EH (cell line): ENCODE results near the gene SOWAHC.
"Not testable (repeated sequence)": the region's sequence is repeated elsewhere in the genome, so short reads cannot be mapped to it uniquely, and the experiment has no call there.

ENCODE experiments used
- DNase-seq: peaks from one replicate; pipeline ENCODE4 v3.0.0-alpha.2; 2015; ENCODE audit warnings: low read depth

The SOWAHC gene

GRCh38 chr2:109615637-109616144 lies 1.5 kb downstream of the SOWAHC start:
- DNase-seq: peak; percentile 29

DNA sequence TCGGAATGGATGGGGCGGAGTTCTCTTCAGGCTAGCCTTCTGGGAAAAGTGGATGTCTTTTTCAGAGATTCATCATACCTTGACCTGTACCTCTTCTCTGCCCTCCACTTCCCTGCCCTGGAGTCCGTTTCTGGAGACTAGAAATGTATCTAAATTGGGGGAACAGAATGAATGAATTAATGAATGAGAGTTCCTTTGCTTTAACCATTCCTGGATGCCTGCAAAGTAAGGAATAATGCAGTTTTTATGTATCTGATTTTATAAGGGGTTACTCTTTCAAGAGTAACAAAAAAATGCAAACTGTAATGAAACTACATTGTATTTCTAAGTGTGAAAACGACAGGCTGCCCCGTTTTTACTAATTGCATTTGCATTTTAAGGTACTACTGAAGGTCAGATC lies 2.0 kb downstream of the SOWAHC start:
- no peak for DNase-seq

- no peak for DNase-seq
Measured at GRCh38 chr2:109619032-109619615, 5.0 kb downstream of the SOWAHC start.

DNA sequence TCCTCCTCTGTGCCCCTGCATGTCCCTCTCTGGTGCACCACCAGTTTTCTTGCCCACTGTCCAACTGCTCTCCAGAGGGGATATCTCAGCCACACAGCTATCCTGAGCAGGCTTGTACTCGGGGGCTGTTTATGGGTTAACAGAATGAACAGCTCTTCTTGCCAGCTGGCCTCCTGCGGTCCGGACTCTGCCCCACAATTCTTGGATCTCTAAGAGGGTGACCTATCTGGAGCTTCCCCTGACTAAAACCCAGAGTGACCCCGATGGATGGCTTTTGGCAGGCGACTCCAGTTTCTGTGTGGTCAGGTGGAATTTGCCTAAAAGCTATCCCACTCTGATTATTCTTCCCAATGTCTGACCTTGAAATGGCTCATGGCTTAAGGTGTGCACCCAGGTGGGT lies 9.1 kb downstream of the SOWAHC start:
- DNase-seq: no peak

DNA sequence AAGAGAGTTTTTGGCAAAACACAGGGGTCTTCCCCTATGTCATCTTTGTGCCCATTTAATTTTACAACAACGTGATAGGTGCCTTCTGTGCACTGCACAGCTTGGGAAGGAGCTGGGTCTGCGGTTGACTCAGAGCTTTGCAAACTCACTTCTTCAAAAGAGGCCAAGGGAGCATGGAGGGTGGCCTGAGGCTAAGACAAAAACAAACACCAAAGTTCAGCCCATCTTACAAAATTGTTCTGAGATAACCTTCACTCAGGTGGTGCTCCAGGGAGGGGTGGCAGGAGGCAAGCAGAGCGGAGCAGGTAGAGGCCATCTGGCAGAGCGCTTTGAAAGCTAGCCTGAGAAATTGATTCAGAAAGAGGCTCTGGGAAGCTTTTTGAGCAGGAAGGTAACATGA lies 9.8 kb downstream of the SOWAHC start:
- no peak for DNase-seq

DNA sequence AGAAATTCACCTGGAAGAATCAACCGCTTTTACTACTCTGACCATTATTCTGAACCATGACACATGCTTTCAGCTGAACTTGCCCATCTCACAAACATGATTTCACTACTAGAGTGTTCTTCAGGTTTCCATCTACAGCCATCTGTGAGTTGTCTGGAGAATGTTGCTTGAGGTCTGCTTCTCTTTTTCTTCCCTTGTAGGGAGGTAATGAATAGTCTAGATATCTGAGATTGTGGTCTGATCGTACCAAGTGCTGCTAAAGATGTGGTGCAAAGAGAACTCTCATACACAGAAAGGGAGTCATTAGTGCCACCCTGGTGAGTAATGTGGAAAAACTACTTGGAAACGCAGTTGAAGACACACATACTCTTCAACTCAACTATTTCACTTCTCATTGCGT lies 10.2 kb downstream of the SOWAHC start:
- DNase-seq: no peak

DNA sequence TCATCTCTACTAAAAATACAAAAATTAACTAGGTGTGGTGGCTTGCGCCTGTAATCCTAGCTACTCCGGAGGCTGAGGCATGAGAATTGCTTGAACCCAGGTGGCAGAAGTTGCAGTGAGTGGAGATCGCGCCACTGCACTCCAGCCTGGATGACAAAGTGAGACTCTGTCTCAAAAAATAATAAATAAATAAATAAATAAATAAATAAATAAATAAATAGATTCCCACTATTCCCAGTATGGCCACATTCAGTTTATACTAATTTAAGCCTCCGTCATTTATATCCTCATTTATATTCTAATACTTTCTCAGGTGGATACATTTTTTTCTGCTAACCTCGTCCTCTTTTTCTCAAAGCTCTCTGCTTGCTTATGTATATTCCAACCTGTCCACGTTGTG lies 14.2 kb downstream of the SOWAHC start:
- not testable (repeated sequence) for DNase-seq

DNA sequence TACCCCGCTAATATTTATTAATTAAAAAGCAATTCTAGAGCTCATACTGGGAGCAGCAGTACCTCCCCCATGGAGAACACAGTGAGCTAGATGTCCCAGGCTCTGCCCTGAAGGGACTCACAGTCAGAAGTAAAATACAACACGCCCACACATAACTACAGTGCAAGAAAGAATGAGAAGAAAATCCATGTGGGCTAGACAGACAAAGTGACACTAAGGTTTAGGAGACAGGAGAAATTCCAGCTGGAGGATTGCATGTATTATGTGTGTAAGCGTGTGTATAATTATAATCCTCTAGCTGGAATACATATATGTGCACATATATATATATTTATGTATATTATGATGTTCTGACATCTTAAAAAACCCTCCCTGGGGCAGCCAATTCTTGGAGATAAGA lies 15.7 kb downstream of the SOWAHC start:
- DNase-seq: no peak

- no peak for DNase-seq
Measured at GRCh38 chr2:109630441-109631430, 16.6 kb downstream of the SOWAHC start.

DNA sequence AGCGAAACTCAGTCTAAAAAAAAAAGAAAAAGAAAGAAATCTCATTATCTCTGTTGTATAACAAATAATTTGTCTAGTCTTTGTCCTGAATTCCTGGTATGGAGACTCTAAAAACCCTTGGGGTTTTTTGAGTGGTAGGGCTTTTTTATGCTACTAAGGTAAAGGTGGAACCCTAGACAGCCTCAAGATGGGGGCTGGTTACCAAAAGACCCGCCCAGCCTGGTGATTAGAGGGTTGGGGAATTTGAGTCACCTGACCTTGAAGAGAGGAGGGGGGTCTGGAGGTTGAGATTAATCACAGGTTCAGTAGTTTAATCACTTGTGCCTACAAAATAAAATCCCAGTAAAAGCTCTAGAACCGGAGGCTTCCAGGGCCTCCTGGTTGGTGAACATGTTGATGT lies 17.6 kb downstream of the SOWAHC start:
- DNase-seq: no peak

DNA sequence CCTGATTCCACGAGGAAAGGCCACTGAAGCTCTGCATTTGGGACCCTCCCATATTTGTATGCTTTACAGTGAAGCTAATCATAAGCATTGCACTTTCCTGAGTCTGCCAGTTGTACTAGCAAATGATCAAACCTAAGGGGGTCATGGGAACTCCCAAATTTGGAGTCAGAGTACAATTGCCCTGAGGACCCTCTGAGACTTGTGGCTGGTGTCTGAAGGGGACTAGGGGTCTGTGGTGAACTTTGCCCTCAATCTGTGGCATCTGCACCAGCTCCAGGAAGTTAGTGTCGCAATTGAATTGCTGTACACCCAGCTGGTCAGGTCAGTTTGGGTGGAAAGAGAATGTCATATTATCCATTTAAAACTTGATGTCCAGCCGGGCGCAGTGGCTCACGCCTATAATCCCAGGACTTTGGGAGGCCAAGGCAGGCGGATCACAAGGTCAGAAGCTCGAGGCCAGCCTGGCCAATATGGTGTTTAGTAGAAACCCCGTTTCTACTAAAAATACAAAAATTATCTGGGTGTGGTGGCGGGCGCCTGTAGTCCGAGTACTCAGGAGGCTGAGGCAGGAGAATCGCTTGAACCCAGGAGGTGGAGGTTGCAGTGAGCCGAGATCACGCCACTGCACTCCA lies 18.1 kb downstream of the SOWAHC start:
- no peak for DNase-seq

DNA sequence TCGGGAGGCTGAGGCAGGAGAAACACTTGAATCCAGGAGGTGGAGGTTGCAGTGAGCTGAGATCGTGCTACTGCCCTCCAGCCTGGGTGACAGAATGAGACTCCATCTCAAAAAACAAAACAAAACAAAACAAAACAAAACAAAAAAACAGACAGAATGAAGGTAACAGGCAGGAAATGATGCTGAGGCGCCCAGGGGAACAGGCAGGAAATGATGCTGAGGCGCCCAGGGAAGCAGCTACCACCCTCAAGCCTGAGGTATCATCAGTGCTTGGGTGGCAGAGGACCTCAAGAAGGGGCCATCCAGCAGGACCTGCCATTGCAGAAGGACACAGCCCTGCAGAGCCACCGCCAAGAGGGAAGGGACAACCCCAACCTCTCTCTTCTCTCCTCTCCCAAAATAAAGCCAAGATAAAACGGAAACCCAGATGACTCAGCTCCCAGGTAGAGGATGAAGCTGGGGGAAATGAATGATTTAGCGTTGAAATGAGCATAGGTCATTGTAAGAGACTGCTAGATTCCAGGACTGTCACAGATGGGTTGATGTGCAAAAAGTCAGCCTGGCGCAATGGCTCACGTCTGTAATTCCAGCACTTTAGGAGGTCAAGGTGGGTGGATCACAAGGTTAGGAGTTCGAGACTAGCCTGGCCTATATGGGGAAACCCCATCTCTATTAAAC lies 19.3 kb downstream of the SOWAHC start:
- DNase-seq: no peak

DNA sequence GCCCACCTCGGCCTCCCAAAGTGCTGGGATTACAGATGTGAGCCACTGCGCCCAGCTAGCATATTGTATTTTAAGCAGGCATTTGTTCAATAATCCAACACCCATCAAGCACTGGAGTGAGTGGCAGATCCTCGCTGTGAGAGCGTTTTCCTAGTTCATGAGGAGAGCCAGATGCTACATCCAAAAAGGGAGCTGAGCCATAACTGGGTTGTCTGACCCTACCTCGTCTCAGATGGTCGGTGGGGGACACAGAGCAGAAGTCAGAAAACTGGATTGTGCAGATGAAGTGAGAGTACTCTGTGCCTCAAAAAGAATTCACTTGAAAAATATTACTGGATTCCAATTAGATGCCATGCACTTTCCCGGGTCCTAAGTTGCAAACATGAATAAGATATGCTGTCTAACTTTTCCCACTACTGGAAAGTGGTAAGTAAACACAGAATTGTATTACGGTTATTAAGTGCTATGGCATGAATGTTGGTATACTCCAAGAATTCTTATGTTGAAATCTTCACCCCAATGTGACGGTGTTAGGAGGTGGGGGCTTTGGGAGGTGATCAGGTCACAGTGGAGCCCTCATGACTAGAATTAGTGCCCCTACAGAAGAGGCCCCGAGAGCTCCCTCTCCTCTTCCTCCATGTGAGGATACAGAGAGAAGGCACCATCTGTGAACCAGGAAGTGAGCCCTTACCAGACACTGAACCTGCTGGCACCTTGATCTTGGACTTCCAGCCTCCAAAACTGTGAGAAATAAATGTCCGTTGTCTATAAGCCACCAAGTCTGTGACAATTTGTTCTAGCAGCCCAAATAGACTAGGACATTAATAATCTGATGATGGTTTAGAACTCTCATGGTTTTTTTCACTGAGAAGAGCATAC lies 21.5 kb downstream of the SOWAHC start:
- DNase-seq: peak; percentile 18

GRCh38 chr2:109636317-109636716 lies 22.2 kb downstream of the SOWAHC start:
- DNase-seq: peak; percentile 32

DNA sequence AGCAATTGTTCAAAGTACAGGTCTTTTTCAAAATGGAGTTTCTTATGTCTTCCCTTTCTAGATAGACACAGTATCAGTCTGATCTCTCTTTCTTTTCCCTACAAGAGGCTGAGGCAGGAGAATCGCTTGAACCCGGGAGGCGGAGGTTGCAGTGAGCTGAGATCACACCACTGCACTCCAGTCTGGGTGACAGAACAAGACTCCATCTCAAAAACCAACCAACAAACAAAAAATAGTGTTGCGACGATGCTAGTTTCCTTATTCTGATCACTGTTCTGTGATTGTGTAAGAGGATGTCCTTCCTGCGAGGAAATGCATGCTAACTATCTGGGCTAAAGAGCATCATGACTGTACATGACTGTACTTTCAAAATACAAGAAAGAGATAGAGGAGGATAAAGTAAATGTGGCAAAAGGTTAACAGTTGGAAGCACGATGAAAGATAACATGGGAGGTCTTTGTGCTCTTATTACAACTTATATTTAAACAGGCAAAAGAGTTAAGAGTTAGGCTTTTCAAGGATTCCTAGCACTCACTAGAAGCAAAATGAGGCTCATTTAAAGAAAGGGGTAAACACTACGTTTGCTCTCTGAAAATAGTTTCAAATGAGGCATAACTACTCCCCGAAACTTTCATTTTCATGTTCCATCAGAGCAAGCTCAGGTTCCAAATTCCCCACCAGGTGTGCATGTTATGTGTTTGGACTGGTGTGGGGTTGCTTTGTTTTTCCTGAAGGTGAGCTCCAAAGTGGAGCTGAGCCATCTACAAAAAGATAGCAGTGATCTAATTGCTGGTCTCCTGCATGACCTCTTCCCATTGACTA lies 23.8 kb downstream of the SOWAHC start:
- DNase-seq: peak; percentile 45

DNA sequence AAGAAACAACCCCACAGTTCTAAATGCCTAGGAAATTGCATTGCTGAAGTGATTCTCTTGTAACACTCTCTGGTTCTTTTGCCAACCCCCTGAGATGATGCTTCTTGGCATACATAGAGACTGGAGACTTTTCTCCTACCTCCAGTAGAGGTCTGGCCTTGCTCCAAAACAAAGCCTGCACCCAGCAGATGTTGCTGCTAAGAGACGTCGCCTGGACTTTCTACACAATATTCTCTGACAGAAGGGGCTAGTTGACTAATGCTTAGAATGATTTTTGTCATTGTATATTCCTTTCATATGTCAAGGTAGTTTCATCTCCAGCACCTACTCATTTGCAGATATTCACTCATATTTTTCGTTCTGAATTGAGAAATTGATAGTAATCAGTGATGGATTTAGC lies 24.6 kb downstream of the SOWAHC start:
- no peak for DNase-seq

DNA sequence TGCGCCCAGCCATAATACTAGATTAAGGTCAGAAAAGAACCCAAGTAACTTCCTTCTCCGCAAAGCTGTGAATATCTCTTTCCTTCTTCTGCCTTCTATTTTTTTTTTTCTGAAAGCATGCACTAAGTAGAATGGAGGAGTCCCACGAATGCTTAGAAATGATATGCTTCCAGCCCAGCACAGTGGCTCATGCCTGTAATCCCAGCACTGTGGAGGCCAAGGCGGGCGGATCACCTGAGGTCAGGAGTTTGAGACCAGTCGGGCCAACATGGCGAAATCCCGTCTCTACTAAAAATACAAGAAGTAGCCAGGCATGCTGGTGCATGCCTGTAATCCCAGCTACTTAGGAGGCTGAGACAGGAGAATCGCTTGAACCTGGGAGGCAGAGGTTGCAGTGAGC lies 25.8 kb downstream of the SOWAHC start:
- not testable (repeated sequence) for DNase-seq

- DNase-seq: no peak
Measured at GRCh38 chr2:109644571-109645275, 30.6 kb downstream of the SOWAHC start.

GRCh38 chr2:109645412-109646184 lies 31.4 kb downstream of the SOWAHC start:
- no peak for DNase-seq
